Activated CD4-positive, alpha-beta T cell treated with anti-CD3 and anti-CD28 coated beads for 1 hour (primary cell): Measurements from ENCODE around the gene NRXN3.

Experiments used
- DNase-seq: peaks from one replicate; pipeline ENCODE4 v3.0.0-alpha.2; 2020

NRXN3 gene

DNA sequence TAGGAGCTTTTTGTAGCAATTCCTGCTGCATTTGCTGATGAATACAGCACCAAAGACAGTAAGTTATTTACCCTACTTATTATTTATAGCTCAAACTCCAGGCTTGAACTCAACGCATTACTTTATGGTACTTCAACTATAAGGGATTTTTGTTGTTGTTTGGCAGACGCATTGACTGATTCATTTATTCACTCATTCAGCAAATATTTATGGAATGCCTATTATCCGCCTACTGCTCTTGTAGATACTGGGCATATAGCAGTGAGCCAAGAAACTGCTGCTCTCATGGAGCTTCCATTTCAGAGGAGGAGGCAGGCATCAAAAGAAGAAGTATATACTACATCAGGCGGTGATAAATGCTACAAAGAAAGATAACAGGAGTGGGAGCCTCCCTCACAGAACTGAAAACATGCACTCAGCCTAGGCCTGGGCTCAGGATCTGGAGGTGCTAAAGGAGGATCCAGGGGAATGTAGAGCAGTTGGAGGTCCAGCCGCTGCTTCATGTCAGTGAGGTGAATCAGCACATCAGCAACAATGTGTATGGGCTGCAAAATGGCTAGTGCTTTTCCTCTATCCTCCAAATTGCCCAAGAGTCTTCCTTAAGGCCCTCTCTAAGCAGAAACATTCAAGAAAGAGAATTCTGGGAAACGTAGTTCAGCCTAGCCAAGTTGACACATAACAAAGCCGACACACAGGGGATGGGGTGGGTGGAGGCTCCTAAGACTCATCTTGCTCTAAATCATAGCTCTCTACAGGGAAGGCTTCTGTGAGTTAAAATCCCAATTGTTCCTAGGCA is 157.5 kb downstream of the NRXN3 start:
- no peak for DNase-seq

DNA sequence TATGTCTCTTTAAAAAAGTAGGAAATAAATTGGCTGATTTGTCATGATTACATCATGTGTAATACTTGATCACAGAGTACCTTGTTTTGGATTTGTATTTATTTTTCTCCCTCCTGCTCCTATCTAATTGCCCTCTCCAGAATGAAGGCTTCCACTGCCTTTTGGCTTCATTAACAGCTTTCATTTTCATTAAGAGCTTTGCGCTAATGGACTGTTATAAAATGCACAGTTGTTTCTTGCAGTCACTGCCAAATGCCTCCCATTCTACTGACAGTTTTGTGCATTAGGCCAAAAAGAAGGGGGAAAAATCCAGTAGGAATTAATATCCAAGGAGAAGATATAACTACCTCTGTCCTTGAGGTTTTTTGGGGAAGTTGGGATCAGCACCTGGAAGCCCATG is 159.2 kb downstream of the NRXN3 start:
- no peak for DNase-seq

DNA sequence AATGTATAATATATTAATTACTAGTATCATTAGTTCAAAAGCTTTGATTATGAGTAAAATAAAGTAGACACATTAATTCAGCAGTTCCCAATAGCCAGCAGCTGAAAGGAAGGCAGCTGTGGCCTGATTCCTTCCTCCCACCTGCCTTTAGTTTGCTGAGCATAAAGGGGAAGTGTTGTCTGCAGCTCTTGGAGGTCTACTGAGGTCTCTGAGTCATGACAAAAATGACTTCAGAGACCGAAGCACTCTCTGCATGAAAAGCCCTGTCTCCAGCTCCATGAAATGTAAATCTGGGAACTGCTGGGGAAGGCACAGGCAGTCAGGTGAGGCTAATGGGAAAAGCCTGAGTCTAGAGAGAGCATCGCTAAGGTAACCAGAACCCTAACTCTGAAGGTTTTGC is 165.4 kb downstream of the NRXN3 start:
- DNase-seq, result no peak

DNA sequence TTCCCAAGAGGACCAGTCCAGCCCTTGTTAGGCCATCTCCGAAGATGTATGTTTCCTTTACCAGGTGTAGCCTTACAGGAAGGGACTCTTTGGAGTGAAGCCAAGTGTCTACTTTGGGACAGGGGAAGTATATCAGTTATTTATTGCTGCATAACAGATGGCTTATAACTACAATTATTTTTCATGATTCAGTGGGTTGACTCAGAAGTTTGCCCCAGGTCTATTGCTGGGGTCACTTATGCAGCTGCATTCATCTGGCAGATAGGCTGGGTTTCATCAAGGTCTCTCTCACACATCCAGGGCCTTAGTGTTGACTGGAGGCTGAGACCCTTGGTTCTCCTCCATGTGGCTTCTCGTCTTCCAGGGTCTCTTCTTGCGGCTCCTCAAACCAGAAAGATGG is 170.1 kb downstream of the NRXN3 start:
- no peak for DNase-seq

DNA sequence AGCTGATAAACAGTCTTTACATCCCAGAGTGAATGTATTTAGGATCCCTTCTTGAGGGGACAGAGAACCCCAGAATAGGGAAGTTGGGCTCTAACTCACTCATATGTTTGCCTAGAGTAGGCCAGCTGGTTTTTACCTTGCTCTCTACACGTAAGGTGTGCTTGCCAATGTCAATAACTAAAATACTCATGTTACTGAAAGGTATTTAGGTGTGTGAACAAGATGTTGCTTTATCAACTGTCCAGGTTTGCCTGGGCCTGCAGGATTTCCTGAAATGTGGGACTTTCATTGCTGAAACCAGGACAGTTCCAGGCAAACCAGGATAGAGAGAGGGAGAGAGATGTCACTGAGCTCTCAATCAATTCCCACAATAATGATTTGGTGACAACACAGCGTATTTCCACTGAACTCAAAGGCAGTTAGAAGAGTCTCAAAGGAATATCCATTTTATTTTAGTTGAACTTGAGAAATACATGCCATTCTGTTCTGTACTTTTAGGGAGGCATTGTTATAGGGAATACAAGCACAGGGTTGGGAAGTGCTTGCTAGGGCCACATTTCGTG is 171.7 kb downstream of the NRXN3 start:
- no peak for DNase-seq

DNA sequence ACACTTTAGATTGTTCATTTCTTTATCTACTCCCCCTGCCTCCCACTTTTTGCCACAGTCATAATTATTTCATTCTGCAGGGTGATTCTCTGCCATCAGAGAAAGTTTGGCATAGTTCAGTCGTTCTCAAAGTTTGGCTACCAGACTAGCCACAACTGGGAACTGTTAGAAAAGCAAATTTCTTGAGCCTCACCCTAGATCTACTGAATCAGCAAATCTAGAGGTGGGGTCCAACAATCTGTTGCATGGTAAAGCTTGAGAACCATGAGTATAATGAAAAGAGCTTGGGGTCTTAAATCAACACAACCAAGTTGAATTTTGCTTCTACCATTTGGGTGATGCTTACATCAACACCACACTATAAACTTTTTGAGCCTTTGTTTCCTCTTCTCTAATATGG is 172.7 kb downstream of the NRXN3 start:
- no peak for DNase-seq

DNA sequence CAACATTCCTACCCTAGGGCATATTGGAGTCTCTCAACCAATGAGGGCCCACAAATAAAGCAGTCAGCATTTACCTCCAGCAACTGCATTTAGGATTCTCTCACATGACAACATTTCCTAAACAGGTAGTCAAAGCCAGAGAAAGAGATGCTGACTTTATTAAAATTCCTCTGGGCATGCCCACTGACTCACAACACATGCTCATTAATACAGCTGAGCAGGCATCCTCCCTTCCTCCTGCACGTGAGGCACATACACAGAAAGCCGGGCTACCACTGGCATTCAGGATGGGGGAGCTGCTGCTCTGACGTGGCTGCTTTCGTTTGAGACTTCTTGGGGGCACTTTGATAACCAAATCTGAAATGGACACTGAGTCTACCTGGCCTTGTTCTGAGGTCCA is 174.1 kb downstream of the NRXN3 start:
- DNase-seq, result no peak

DNA sequence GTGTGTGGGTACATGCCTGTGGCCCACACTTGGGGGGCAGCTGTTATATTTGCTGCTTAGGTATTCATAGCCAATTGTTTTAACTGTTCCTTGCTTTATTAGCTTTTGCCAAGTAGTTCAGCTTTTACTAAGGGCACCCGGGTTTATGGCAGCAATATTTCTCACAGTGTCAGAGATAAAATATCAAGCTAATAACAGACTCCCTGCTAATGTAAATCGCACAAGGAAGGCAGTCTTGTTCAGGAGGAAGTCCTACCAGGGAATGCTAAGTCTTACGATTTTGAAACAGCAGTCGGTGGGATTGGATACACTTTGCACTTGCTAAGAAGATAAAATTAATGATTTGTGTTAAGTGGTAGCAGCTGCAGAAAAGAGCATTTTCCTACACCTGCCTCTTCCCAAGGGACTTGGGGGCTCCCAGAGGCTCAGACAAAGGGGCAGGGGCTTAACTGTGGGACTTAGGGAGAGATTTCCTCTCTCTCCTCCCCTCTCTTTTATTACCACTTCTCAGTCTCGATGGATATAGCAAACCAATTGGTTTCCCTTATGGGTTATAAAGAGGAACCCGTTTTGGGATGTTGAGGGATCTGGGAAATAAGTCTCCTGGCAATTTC is 175.1 kb downstream of the NRXN3 start:
- DNase-seq, result no peak

DNA sequence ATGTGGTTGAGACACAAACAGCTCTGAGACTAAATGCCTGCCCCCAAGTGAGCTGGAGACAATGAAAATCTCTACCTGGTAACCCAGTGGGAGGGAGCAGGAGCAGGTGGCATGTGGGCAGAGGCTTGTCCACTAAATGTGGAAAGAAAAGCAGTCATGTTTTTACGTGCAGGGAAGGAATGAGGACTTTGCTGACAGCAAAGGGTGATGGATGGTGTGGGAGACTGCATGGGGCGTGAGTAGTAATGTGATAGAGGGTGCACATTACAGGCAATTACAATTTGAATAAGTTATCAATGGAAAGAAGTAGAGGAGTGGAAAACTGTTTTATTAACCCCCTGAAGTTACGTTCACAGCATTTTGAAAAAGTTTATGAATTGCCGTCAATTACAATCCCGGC is 176.6 kb downstream of the NRXN3 start:
- no peak for DNase-seq

DNA sequence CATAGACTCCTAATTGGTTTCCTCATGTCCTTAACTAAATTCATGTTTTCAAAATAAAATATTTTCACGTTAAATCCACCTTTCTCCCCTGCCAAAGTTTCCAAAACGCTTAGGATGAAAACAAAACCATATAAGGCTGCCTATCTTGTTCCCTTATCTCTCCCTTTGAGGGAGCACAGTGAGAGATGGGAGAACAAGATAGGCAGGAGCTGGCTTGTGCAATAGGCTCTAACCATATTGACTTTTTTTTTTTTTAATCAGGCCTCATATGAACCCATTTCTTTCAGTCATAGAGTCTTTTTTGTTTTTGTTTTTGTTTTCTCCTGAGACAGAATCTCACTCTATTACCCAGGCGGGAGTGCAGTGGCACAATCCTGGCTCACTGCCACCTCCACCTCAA is 184.9 kb downstream of the NRXN3 start:
- no peak for DNase-seq

DNA sequence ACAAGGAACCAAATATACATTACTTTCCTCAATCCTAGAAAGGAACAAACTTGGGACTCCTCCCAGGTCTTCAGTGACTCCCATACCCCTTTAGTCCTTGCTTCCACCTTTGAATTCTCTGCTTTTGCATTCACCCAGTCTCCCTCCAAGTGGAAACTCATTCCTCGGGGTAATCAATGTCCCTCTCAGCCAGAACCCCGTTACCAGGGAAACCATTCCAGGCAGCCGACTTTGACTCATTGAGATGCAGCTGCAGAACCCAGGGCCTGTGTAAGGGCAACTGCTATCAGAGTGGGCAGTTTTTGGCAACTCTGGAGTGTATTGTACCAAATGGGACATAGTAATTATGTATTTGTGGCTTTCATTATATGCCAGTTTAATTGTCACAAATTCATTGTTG is 186.2 kb downstream of the NRXN3 start:
- no peak for DNase-seq

DNA sequence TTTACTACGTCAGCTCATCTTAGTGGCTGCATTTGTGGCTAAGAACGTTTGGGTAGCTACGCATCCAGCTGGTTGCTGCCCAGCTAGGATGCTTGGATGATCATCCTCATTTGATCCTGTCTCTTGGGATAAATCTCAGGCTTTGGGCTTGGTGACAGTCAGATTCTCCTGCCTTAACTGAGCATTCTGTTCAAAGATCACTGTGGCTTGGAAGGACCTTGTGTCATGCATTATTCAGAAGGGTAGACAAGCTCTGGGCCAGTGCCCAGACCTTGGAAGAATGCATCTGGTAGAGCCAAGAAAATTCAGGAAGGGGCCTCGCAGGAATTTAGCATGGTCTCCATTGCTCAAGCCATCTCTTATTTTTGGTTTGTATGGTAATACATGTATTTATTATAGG is 188.4 kb downstream of the NRXN3 start:
- no peak for DNase-seq

DNA sequence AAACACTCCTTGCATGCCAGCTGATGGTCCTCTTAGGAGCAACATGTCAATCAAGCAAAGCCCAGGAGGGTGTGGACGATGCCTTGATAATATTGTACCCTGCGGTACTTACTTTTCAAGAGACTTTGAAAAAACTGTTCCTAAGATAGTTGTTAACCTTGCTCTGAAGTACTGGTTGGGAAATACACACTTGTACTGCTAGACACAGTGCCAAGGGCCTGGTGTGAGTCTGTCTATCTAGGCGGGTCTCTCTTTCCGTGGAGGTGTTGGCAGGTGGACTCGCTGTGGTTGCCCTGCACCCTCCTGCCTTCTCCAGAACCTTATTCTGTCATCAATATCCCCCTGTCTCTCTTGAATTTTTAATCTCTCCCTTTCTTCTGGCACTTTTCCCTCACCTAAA is 189.4 kb downstream of the NRXN3 start:
- no peak for DNase-seq

DNA sequence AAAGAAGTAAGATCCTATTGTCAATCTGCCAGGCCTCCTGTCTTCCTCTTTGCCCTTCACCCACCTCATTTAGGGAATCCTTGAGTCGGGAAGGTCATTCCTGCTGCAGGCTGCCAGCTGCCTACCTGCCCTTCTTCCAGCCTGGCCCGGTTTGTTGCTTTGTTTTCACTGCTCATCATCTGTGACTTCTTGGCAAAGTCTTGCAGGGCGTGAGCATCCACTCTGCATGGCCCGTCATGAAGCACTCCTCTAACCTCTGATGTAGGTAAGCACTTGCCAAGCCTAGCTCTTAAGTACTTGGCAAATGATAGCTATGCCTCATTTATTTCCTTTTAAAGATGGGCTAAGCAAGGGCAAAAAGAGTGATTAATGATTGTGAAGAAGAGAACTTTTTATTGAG is 192.8 kb downstream of the NRXN3 start:
- DNase-seq, result no peak

DNA sequence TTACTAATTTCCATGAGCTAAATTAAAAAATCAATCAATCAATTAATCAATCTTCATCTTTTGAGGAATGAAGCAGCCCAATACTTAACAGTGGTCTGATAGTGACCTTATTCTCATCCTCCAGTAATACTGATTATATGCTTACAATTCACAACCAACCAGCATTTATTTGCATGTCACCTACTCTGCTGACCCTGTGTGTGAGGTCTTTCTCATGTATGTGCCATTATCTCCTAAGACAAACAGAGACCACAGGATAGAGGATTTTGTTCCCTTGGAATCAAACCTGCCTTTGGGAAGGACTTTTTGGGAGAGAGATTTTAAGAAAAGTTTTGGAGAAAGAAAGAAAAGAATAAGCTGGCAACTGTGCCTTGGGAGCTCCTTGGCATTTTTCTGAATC is 197.2 kb downstream of the NRXN3 start:
- no peak for DNase-seq

DNA sequence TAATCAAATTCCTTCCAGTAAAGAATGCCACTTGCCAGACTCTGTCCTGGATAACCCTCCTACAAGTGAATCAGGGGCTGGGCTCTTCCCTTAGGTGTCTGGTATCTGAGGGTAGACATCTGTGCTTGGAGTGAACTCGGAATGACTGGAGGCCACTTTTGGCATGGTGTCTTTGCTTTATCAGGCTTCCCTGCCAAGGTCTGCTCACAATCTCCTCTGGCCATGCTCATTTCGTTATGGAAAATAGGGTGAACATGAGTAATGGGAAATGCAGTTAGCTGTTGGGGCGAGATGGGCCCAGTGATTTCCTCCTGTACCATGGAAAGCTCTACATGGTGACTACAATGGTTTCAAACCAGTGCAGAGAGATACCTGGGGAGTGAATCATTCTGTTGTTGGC is 212.9 kb downstream of the NRXN3 start:
- no peak for DNase-seq

DNA sequence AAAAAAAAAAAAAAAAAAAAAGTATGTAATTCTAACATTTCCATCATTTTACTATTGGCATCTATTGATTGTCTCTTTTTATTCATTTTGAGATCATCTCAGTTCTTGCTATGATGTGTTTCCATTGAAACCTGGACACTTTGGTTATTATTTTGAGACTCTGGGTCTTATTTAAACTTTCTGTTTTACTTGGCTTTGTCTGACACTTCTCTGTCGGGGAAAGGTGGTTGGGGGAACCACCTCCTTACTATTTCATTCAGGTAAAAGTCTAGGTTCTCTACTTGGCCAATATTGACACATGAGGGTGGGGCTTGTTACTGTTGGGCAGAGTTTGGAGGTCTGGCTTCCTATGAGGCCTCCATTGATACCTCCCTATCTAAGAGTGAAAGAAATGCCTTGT is 228.0 kb downstream of the NRXN3 start:
- no peak for DNase-seq

DNA sequence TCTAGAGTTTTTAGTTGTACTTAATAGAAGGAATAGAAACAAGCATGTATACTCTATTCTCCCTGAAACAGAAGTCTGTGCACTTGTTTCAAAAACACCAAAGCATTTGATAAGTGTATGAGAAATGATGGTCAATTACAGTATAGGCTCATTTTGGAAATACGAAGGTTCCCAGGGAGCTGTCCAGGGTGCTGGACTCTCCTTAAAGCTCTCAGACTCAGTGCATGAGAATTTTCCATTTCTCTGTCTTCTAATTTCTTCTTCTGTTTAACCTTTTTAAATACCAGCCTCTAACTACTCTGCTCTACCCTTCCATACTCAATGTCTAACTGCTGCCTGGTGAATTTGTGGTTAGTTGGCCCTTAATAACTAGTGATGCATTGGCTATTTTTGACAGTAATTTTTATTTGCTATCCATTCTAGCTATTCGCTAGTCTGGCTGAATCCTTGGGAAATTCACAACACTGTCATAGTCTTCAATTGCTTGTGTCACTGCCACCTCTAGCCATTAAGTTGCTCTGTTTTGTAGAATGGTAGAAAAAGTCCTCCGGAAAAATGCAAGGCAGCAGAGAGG is 229.2 kb downstream of the NRXN3 start:
- no peak for DNase-seq

DNA sequence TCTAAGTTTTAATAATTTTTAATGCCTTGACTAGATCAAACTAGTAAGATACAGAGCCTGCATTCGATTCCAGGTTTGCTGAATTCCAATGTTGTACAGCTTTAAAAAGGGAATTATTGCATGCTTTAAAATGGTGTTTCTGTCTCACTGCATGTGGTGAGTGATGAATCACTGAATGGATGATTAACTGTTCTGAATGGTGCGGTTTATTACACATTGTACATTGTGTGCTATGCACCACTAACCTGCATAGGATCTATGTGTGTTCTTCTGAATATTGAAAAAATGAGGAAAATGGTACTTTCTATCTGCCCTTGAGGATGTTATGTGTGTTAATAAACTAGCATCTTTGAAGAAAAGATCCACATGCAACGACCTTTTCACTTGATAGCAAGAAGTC is 231.7 kb downstream of the NRXN3 start:
- no peak for DNase-seq

DNA sequence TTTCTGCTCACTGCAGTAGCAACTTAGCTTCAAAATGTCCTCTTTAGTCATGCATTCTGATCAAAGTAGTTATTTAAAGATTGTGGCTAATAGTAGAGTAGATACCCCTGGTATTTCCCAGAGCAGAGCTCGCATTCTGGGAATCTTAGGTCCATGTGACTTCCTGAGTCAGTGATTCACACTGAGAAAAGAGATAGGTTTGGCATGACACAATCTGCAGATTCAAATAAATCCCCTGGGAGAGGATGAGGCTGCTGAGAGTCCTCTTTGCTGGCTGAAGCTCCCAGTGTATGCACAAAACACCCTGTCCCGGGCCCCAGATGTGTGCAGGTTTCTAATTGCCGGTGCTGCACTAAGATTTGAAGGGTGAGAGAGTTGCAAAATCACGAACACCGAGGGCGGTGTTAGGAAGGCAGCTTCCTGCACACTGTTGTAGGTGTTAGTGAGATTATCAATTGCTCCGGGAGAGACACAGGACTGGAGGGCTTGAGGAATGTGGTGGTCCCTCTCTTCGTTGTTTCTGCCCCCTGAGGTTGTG is 233.2 kb downstream of the NRXN3 start:
- no peak for DNase-seq

DNA sequence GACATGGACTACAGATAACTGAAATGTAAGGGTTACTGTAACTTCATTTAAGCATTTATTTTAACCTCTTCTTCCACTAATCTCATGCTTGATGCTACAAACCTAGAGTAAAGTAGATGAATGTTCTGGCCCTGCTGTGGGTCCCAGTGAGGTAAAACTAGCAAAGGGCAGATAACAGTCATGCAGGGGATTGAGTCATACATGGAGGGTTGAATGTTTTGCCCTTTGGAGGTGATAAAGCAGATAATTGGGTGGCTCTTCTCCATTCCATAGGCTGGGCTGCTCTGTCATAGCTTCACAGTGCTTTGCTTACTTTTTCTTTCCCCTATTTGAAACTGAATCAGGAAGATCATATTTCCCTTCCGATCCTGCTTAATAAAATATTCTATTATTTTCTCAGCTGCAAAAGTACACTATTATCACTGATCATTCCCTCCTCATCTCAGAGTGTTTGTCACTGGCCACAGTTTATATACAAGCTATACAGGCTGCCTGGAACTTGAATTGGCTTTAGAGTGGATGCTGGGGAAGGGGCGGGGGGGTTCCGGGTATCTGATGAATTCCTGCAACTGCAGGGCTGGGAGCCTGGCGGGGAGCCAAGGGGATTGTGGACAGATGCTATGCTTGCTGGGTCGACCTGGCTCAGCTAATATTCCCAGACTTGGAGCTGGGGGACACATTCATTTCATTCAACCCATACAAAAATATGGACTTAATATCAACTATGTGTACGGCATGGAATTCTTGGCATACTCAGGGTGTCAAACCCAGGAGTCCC is 235.1 kb downstream of the NRXN3 start:
- no peak for DNase-seq

DNA sequence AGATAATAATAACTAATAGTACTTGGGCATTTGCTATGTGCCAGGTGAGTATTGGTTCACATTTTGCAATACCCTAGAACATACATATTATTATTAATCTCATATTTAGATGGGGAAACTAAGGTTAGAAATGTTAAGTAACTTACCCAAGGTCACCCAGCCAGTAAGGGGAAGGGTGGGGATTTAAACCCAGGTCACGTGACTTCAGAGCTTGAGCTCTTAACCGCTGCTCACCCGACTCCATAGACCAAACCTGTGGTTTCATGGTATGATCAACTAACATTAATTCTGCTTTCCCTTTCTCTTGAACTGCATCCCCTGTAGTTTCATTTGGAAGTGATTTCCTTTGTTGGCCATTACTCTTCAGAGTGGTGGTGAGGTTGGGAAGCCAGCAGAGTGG is 242.3 kb downstream of the NRXN3 start:
- no peak for DNase-seq

DNA sequence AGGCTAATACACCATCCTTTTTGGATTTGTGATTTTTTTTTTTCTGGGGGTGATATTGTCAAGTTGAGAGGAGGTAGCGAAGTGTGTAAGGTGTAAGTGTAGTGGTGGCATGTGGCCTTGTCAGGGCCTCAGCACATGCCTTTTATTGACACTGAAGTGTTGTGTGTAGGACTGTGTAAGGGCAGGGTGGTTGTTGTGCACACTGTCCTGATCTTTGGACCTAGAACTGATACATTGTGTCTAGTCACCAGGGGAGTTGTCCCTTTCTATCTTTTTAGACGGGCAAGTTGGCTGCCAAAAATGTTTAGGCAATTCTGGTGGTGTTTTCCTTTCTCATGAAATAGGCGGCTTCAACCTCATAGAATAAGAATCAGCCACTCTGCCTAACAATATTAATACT is 244.0 kb downstream of the NRXN3 start:
- DNase-seq, result no peak
